SU-DHL-6 (cell line): ENCODE data around the gene HSD17B4.
A peak's percentile ranks its signal among the peaks of the same experiment; 100 is the strongest.

Source experiments
- H2AFZ ChIP-seq: fragments of 200-600 bp; sonication (generic); 2 replicates; pipeline ENCODE4 v1.6.1; 2014; ENCODE audit warnings: low read depth, mild to moderate bottlenecking, moderate library complexity, mixed read lengths, antibody characterized with exemption, low read length; ENCODE audit not compliant: severe bottlenecking
- H3F3A ChIP-seq: fragments of 200-600 bp; shearing (Covaris generic); 2 replicates; pipeline ENCODE4 v1.6.0; 2016; ENCODE audit warnings: antibody characterized with exemption, mild to moderate bottlenecking; ENCODE audit not compliant: insufficient read depth
- H3K27ac ChIP-seq: fragments of 200-600 bp; sonication (generic); 2 replicates; pipeline ENCODE4 v1.5.1; 2016; ENCODE audit warnings: low read depth, mild to moderate bottlenecking, low read length, moderate library complexity, mixed read lengths
- H3K27me3 ChIP-seq: fragments of 200-600 bp; sonication (generic), shearing (Covaris generic); 2 replicates; pipeline ENCODE4 v1.6.0; 2014; ENCODE audit warnings: mild to moderate bottlenecking, low read length
- H3K36me3 ChIP-seq: fragments of 200-600 bp; sonication (generic); 2 replicates; pipeline ENCODE4 v1.6.1; 2014; ENCODE audit warnings: mild to moderate bottlenecking, low read length, mixed read lengths
- H3K4me2 ChIP-seq: fragments of 300-600, 200-600 bp; shearing (Covaris generic), sonication (generic); 2 replicates; pipeline ENCODE4 v1.6.0; 2014; ENCODE audit warnings: low read length, low read depth, mild to moderate bottlenecking; ENCODE audit not compliant: poor library complexity, severe bottlenecking
- H3K4me3 ChIP-seq: fragments of 200-600 bp; sonication (generic); 2 replicates; pipeline ENCODE4 v1.5.1; 2014; ENCODE audit warnings: antibody characterized with exemption, low read length, mild to moderate bottlenecking, mixed read lengths; ENCODE audit not compliant: insufficient read depth, poor library complexity, severe bottlenecking
- H3K79me2 ChIP-seq: fragments of 200-600 bp; sonication (generic); 2 replicates; pipeline ENCODE4 v1.6.1; 2014; ENCODE audit warnings: mild to moderate bottlenecking, low read length, moderate library complexity; ENCODE audit not compliant: insufficient read depth
- H3K9ac ChIP-seq: fragments of 200-600 bp; sonication (generic); 2 replicates; pipeline ENCODE4 v1.7.0; 2014; ENCODE audit warnings: mild to moderate bottlenecking, low read length
- H3K9me2 ChIP-seq: fragments of 200-600 bp; sonication (generic); replicated peaks from 2 replicates; pipeline ENCODE4 v1.6.1; 2014; ENCODE audit warnings: low read length; ENCODE audit not compliant: insufficient read depth
- H3K9me3 ChIP-seq: fragments of 200-600 bp; sonication (generic); 2 replicates; pipeline ENCODE4 v1.6.1; 2014; ENCODE audit warnings: low read length, mixed read lengths; ENCODE audit not compliant: insufficient read depth
- H4K20me1 ChIP-seq: fragments of 200-600 bp; sonication (generic); 2 replicates; pipeline ENCODE4 v1.6.1; 2014; ENCODE audit warnings: low read depth, mild to moderate bottlenecking, antibody characterized with exemption, low read length, moderate library complexity, mixed read lengths
- CTCF ChIP-seq: fragments of 200-600 bp; sonication (generic); IDR thresholded peaks from one replicate; pipeline ENCODE4 v1.5.1; 2017; ENCODE audit warnings: antibody characterized with exemption, mild to moderate bottlenecking, low read length, moderate library complexity; ENCODE audit not compliant: insufficient read depth, poor library complexity, severe bottlenecking
- EZH2phosphoT487 ChIP-seq: fragments of 200-600 bp; sonication (generic), shearing (Covaris generic); conservative IDR thresholded peaks from 2 replicates; pipeline ENCODE4 v1.6.1; 2018; ENCODE audit warnings: mild to moderate bottlenecking, antibody characterized with exemption, low read length, moderate library complexity, mixed read lengths

Gene HSD17B4

GRCh38 chr5:119470105-119470763 is 17.9 kb downstream of the HSD17B4 start:
- H3K27me3 ChIP-seq, result no peaks in the 10 kb centered on the region
- no peaks in the 10 kb centered on the region for H4K20me1 ChIP-seq
- peaks cover 3% of the 10 kb centered on the region; the same call in 1 of the 2 replicates for H3F3A ChIP-seq
- H2AFZ ChIP-seq, result no peak overlapping the region
- TF ChIP-seq CTCF (no peak), EZH2phosphoT487 (no peak)
- no peak overlapping the region for H3K4me2 ChIP-seq
- no peak overlapping the region for H3K27ac ChIP-seq
- H3K9me2 ChIP-seq, result no peaks in the 10 kb centered on the region
- H3K4me3 ChIP-seq, result no peak overlapping the region
- peaks cover 4% of the 10 kb centered on the region; the same call in 1 of the 2 replicates for H3K79me2 ChIP-seq
- H3K9me3 ChIP-seq, result peaks cover 12% of the 10 kb centered on the region; the same call in 1 of the 2 replicates
- H3K9ac ChIP-seq, result no peak overlapping the region
- H3K36me3 ChIP-seq, result peaks cover 22% of the 10 kb centered on the region

- no peak overlapping the region for H3K4me3 ChIP-seq
- TF ChIP-seq EZH2phosphoT487 (no peak), CTCF (peak; percentile 62)
- no peak overlapping the region for H3K9ac ChIP-seq
- H3K27me3 ChIP-seq, result no peaks in the 10 kb centered on the region
- peaks cover 3% of the 10 kb centered on the region; the same call in 1 of the 2 replicates for H3F3A ChIP-seq
- peaks cover 4% of the 10 kb centered on the region; the same call in 1 of the 2 replicates for H3K79me2 ChIP-seq
- peaks cover 12% of the 10 kb centered on the region; the same call in 1 of the 2 replicates for H3K9me3 ChIP-seq
- H2AFZ ChIP-seq, result no peak overlapping the region
- H3K9me2 ChIP-seq, result no peaks in the 10 kb centered on the region
- H3K27ac ChIP-seq, result no peak overlapping the region
- peak overlapping the region; percentile 11 for H3K4me2 ChIP-seq
- no peaks in the 10 kb centered on the region for H4K20me1 ChIP-seq
- H3K36me3 ChIP-seq, result peaks cover 27% of the 10 kb centered on the region
Observed at GRCh38 chr5:119470851-119471451, 18.7 kb downstream of the HSD17B4 start.

GRCh38 chr5:119473241-119473640 is 20.9 kb downstream of the HSD17B4 start:
- TF ChIP-seq CTCF, result no peak
- TF ChIP-seq EZH2phosphoT487, result no peak
- H3F3A ChIP-seq, result peaks cover 3% of the 10 kb centered on the region; the same call in 1 of the 2 replicates
- H3K4me3 ChIP-seq, result no peak overlapping the region
- H3K27ac ChIP-seq, result no peak overlapping the region
- H3K4me2 ChIP-seq, result no peak overlapping the region
- H2AFZ ChIP-seq, result no peak overlapping the region
- peaks cover 7% of the 10 kb centered on the region; the same call in 1 of the 2 replicates for H3K9me3 ChIP-seq
- no peaks in the 10 kb centered on the region for H3K9me2 ChIP-seq
- H3K36me3 ChIP-seq, result peaks cover 22% of the 10 kb centered on the region
- H3K79me2 ChIP-seq, result peaks cover 4% of the 10 kb centered on the region; the same call in 1 of the 2 replicates
- no peaks in the 10 kb centered on the region for H4K20me1 ChIP-seq
- no peak overlapping the region for H3K9ac ChIP-seq
- H3K27me3 ChIP-seq, result no peaks in the 10 kb centered on the region
